H1 (cell line): Measurements from ENCODE around the gene SERTAD2. TPM values are rescaled to one million over a fixed set of nuclear protein-coding genes. Genes with fewer than 3 reads are reported as not detected.
A peak's percentile ranks its signal among the peaks of the same experiment; 100 is the strongest.

ENCODE experiments used
- CTCF ChIA-PET: fragments of 300-600 bp; sonication (Branson Sonifier 250); formaldehyde crosslinking; loops from one replicate; lab custom pipeline; 2021; ENCODE audit not compliant: partially characterized antibody; lab: Charles Lee
- POLR2A ChIA-PET: fragments of 300-600 bp; sonication (Branson Sonifier 250); formaldehyde crosslinking; loops from one replicate; lab custom pipeline; 2021; ENCODE audit warnings: inconsistent platforms; ENCODE audit not compliant: partially characterized antibody; lab: Charles Lee
- DNase-seq, 2 experiments: peaks; one replicate each; pipeline versions ENCODE4 v3.0.0 to v3.0.0-alpha.2; 2010 to 2022; ENCODE audit warnings: low spot score in 2 of 2, low read depth in 1 of 2, mixed read lengths in 1 of 2
- FAIRE-seq: peaks from 2 replicates; lab custom pipeline; 2011; peaks lifted over from hg19 to GRCh38; lab: Jason Lieb, UNC
- H2AFZ ChIP-seq: 2 replicates; pipeline ENCODE4 v1.8.1; 2012; ENCODE audit warnings: low read length, inconsistent platforms
- H2AK5ac ChIP-seq: 2 replicates; pipeline ENCODE4 v1.6.1; 2013; ENCODE audit warnings: low read depth, low read length
- H2BK120ac ChIP-seq: replicated peaks from 2 replicates; pipeline ENCODE3; 2013; ENCODE audit warnings: low read depth, low read length, inconsistent platforms
- H2BK12ac ChIP-seq: 2 replicates; pipeline ENCODE4 v1.6.1; 2013; ENCODE audit warnings: low read depth, low read length
- H2BK15ac ChIP-seq: 2 replicates; pipeline ENCODE4 v1.6.1; 2013; ENCODE audit warnings: low read length
- H2BK20ac ChIP-seq: 2 replicates; pipeline ENCODE4 v1.6.1; 2013; ENCODE audit warnings: low read length
- H2BK5ac ChIP-seq: 2 replicates; pipeline ENCODE4 v1.6.1; 2013; ENCODE audit warnings: low read depth, low read length
- H3K14ac ChIP-seq: 2 replicates; pipeline ENCODE4 v1.6.1; 2013; ENCODE audit warnings: inconsistent platforms; ENCODE audit not compliant: insufficient read length
- H3K18ac ChIP-seq: 2 replicates; pipeline ENCODE4 v1.6.1; 2013; ENCODE audit warnings: low read length; ENCODE audit errors: extremely low read depth
- H3K23ac ChIP-seq: 2 replicates; pipeline ENCODE4 v1.6.1; 2013; ENCODE audit warnings: inconsistent platforms; ENCODE audit not compliant: insufficient read length
- H3K23me2 ChIP-seq: 2 replicates; pipeline ENCODE4 v1.6.1; 2013; ENCODE audit warnings: low read depth, low read length
- H3K27ac ChIP-seq: 2 replicates; pipeline ENCODE4 v1.6.1; 2011; ENCODE audit warnings: low read depth, low read length, inconsistent platforms
- H3K27me3 ChIP-seq, 4 experiments: replicated peaks in 1 of 4; 1 replicate in 1 of 4; 2 replicates in 3 of 4; pipeline versions ENCODE4 v1.6.1 to v1.8.1; 2011 to 2013; ENCODE audit warnings: low read length in 3 of 4, mild to moderate bottlenecking in 3 of 4, inconsistent platforms in 2 of 4, mixed read lengths in 2 of 4, moderate library complexity in 1 of 4; ENCODE audit not compliant: control insufficient read depth in 3 of 4, insufficient read depth in 3 of 4; ENCODE audit errors: extremely low read depth in 1 of 4
- H3K36me3 ChIP-seq, 4 experiments: 2 replicates each; pipeline versions ENCODE4 v1.6.1 to v1.8.1; 2011 to 2013; ENCODE audit warnings: mild to moderate bottlenecking in 4 of 4, low read length in 3 of 4, moderate library complexity in 2 of 4, control low read depth in 1 of 4, inconsistent platforms in 1 of 4; ENCODE audit not compliant: insufficient read depth in 4 of 4, control insufficient read depth in 2 of 4
- H3K4ac ChIP-seq: replicated peaks from 2 replicates; pipeline ENCODE3; 2013; ENCODE audit warnings: low read length, low read depth, mixed read lengths, inconsistent platforms; ENCODE audit not compliant: insufficient read length
- H3K4me1 ChIP-seq, 4 experiments: replicated peaks in 1 of 4; 1 replicate in 1 of 4; 2 replicates in 3 of 4; pipeline versions ENCODE4 v1.6.1 to v1.8.1; 2011 to 2013; ENCODE audit warnings: low read length in 3 of 4, inconsistent platforms in 2 of 4, mixed read lengths in 1 of 4; ENCODE audit not compliant: insufficient read depth in 4 of 4, control insufficient read depth in 3 of 4
- H3K4me2 ChIP-seq, 2 experiments: 2 replicates each; pipeline versions ENCODE4 v1.6.1 to v1.8.1; 2011 to 2013; ENCODE audit warnings: low read depth in 2 of 2, low read length in 2 of 2, control low read depth in 1 of 2, inconsistent platforms in 1 of 2, mild to moderate bottlenecking in 1 of 2; ENCODE audit not compliant: insufficient read depth in 1 of 2
- H3K4me3 ChIP-seq, 4 experiments: fragments of 200-600, 300-600 bp in 1 of 4; sonication (generic), shearing (Covaris generic), sonication (Bioruptor Twin) in 1 of 4; 2 replicates each; pipeline versions ENCODE4 v1.5.1 to v1.8.1; 2011 to 2016; ENCODE audit warnings: low read length in 4 of 4, low read depth in 3 of 4, control low read depth in 2 of 4, inconsistent platforms in 2 of 4, mild to moderate bottlenecking in 2 of 4, mixed read lengths in 1 of 4, moderate library complexity in 1 of 4; ENCODE audit not compliant: insufficient read depth in 2 of 4; ENCODE audit errors: extremely low read depth in 1 of 4
- H3K56ac ChIP-seq: replicated peaks from 2 replicates; pipeline ENCODE3; 2013; ENCODE audit warnings: low read depth, mild to moderate bottlenecking, mixed read lengths, low read length, inconsistent platforms; ENCODE audit not compliant: insufficient read length
- H3K79me1 ChIP-seq: 2 replicates; pipeline ENCODE4 v1.6.1; 2013; ENCODE audit warnings: low read depth, low read length, control low read depth
- H3K79me2 ChIP-seq, 2 experiments: 2 replicates each; pipeline versions ENCODE4 v1.6.1 to v1.8.1; 2012 to 2013; ENCODE audit warnings: low read length in 2 of 2, mild to moderate bottlenecking in 2 of 2, inconsistent platforms in 1 of 2; ENCODE audit not compliant: insufficient read depth in 2 of 2, control insufficient read depth in 1 of 2
- H3K9ac ChIP-seq, 4 experiments: replicated peaks in 1 of 4; 1 replicate in 1 of 4; 2 replicates in 3 of 4; pipeline versions ENCODE4 v1.6.1 to v1.8.1; 2011 to 2013; ENCODE audit warnings: low read depth in 3 of 4, low read length in 3 of 4, control low read depth in 2 of 4, mild to moderate bottlenecking in 2 of 4, moderate library complexity in 2 of 4, inconsistent platforms in 1 of 4; ENCODE audit errors: extremely low read depth in 1 of 4
- H3K9me3 ChIP-seq, 2 experiments: 2 replicates each; pipeline versions ENCODE4 v1.6.1 to v1.8.1; 2012 to 2013; ENCODE audit warnings: mild to moderate bottlenecking in 2 of 2, moderate library complexity in 2 of 2, control low read depth in 1 of 2, inconsistent platforms in 1 of 2, low read depth in 1 of 2, low read length in 1 of 2, mixed read lengths in 1 of 2; ENCODE audit not compliant: insufficient read depth in 2 of 2
- H4K20me1 ChIP-seq, 2 experiments: replicated peaks in 1 of 2; 2 replicates each; pipeline versions ENCODE3 to v1.8.1; 2011 to 2013; ENCODE audit warnings: inconsistent platforms in 2 of 2, low read length in 2 of 2, mild to moderate bottlenecking in 1 of 2; ENCODE audit not compliant: insufficient read depth in 2 of 2, control insufficient read depth in 1 of 2
- H4K5ac ChIP-seq: 2 replicates; pipeline ENCODE4 v1.6.1; 2013; ENCODE audit warnings: low read length, low read depth, mixed read lengths, inconsistent platforms; ENCODE audit not compliant: insufficient read length
- H4K8ac ChIP-seq: 2 replicates; pipeline ENCODE4 v1.8.0; 2013; ENCODE audit warnings: mild to moderate bottlenecking, moderate library complexity, low read length, inconsistent platforms; ENCODE audit not compliant: insufficient read depth; ENCODE audit errors: extremely low read depth
- H4K91ac ChIP-seq: replicated peaks from 2 replicates; pipeline ENCODE3; 2013; ENCODE audit warnings: low read length, mixed read lengths, inconsistent platforms; ENCODE audit not compliant: insufficient read length
- POU5F1 ChIP-seq: IDR thresholded peaks from 2 replicates; pipeline ENCODE4 v1.6.1; 2011; ENCODE audit warnings: low read depth, mild to moderate bottlenecking, low read length, moderate library complexity
- SIX5 ChIP-seq: IDR thresholded peaks from 2 replicates; pipeline ENCODE4 v1.6.1; 2011; ENCODE audit warnings: mild to moderate bottlenecking, low read depth, low read length
- TEAD4 ChIP-seq: IDR thresholded peaks from 2 replicates; pipeline ENCODE4 v1.6.1; 2012; ENCODE audit warnings: low read depth, low read length, inconsistent platforms, mixed read lengths
- WGBS, 2 experiments: shearing (Covaris generic) in 1 of 2; methylation state at CpG; one replicate each; pipeline versions ENCODE4 v1.1.6 to v1.1.7; 2013 to 2015; ENCODE audit warnings: low lambda C conversion rate in 2 of 2, mixed read lengths in 2 of 2, inconsistent platforms in 1 of 2, low coverage in 1 of 2, missing lambda C conversion rate in 1 of 2; ENCODE audit not compliant: insufficient replicate concordance in 2 of 2, insufficient coverage in 1 of 2, insufficient read length in 1 of 2; ENCODE audit errors: extremely low coverage in 1 of 2, missing lambda C conversion rate in 1 of 2; 5-methylcytosine and 5-hydroxymethylcytosine counted together
- polyA plus RNA-seq, 7 experiments: library from polyadenylated mRNA; depleted of rRNA in 3 of 7; stranded (reverse) in 5 of 7; unstranded in 2 of 7; fragments of >200 nt in 5 of 7; fragments of 200-250 nt in 2 of 7; gene quantifications; 1 replicate in 5 of 7; 2 replicates in 1 of 7; 4 replicates in 1 of 7; pipeline versions ENCODE4 v1.2.1 to v1.2.3, GENCODE V29; 2011 to 2013; ENCODE audit warnings: missing spikeins in 2 of 7, mixed read lengths in 2 of 7
- total RNA-seq: library from RNA; stranded (reverse); fragmentation: NEBNext Ultra II Directional; extraction: Animal tissue kit (Norgen Biotek cat#: 25700); gene quantifications from 2 replicates; pipeline ENCODE4 v1.2.1, GENCODE V29; 2021
- TF ChIP-seq, protein P1 (sequence below), 3 experiments: IDR thresholded peaks; 1 replicate in 2 of 3; 2 replicates in 1 of 3; pipeline versions ENCODE4 v1.5.1 to v1.6.1; 2011; ENCODE audit warnings: low read length in 3 of 3, mild to moderate bottlenecking in 3 of 3, inconsistent platforms in 2 of 3, low read depth in 1 of 3, moderate library complexity in 1 of 3; ENCODE audit not compliant: insufficient read depth in 1 of 3; ENCODE audit errors: control extremely low read depth in 1 of 3
- TF ChIP-seq, protein P2 (sequence below): IDR thresholded peaks from 2 replicates; pipeline ENCODE4 v1.6.1; 2012; ENCODE audit warnings: inconsistent platforms

The SERTAD2 gene
- total and polyA plus RNA-seq, 2 of the 8 experiments (the other 6 are each of a cell fraction or from before 2014, with no cell fraction given): 2.9 to 4.5 TPM

DNA sequence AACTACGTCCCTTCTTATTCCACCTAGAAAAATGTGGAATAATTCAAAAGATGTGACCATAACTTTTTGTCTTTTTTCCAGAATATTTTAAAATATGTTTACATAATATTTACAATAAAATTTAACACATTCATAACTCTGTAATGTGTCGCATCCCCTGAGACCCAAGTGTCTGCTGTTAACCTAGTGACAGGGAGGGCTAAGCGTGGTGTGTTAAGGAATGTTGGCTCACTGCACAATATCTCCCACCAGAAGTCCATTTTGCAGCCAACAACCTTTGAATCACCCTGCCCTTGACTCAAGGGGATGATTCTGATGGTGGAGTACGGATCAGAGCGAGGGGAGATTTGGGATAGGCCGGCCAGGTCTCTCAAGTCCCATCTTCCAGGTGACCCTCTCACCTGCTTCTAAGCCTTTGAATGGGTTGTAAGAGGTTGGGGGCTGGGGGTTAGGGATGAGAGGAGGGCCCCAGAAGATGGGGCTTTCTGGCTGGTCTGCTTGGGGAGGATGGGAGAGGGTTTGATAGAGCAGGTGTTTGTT lies 43.3 kb downstream of the SERTAD2 start:
- no peak overlapping the region for H2BK20ac ChIP-seq
- no peak overlapping the region for H3K9ac ChIP-seq
- CTCF ChIA-PET: interaction anchor here (1.4 to 23.0 kb wide), 10 partner anchors 12 to 279 kb away, joined by 3 to 389 read pairs (median 8); partner anchors contain the start of gene SERTAD2
- no peak overlapping the region for H2AFZ ChIP-seq
- H3K14ac ChIP-seq: no peak overlapping the region
- POLR2A ChIA-PET: no interaction called here
- H3K4me2 ChIP-seq: peak overlapping the region in 1 of 2 experiments; percentile 84; a peak in 1 of 4 replicates
- no peak overlapping the region for H2BK12ac ChIP-seq
- H3K4me3 ChIP-seq: no peak overlapping the region
- H3K9me3 ChIP-seq: no peaks in the 10 kb centered on the region
- no peak overlapping the region for H4K91ac ChIP-seq
- H3K79me2 ChIP-seq: no peaks in the 10 kb centered on the region
- no peak overlapping the region for H4K8ac ChIP-seq
- H3K23me2 ChIP-seq: peaks cover 4% of the 10 kb centered on the region; the same call in 1 of the 2 replicates
- H3K4me1 ChIP-seq: peaks cover 2 to 14% (median 6%) of the 10 kb centered on the region in 4 experiments
- FAIRE-seq (no peak), DNase-seq (no peak)
- H3K27me3 ChIP-seq: peaks cover 0 to 11% (median 9%) of the 10 kb centered on the region in 4 experiments; a peak in 6 of 7 replicates
- H4K5ac ChIP-seq: no peak overlapping the region
- H2BK120ac ChIP-seq: no peak overlapping the region
- no peaks in the 10 kb centered on the region for H3K36me3 ChIP-seq
- H2AK5ac ChIP-seq: no peak overlapping the region
- no peaks in the 10 kb centered on the region for H3K79me1 ChIP-seq
- H3K27ac ChIP-seq: no peak overlapping the region
- no peaks in the 10 kb centered on the region for H4K20me1 ChIP-seq
- H2BK5ac ChIP-seq: no peak overlapping the region
- TF ChIP-seq POU5F1 (no peak), TEAD4 (no peak), SIX5 (no peak)
- TF ChIP-seq, protein P1, sequence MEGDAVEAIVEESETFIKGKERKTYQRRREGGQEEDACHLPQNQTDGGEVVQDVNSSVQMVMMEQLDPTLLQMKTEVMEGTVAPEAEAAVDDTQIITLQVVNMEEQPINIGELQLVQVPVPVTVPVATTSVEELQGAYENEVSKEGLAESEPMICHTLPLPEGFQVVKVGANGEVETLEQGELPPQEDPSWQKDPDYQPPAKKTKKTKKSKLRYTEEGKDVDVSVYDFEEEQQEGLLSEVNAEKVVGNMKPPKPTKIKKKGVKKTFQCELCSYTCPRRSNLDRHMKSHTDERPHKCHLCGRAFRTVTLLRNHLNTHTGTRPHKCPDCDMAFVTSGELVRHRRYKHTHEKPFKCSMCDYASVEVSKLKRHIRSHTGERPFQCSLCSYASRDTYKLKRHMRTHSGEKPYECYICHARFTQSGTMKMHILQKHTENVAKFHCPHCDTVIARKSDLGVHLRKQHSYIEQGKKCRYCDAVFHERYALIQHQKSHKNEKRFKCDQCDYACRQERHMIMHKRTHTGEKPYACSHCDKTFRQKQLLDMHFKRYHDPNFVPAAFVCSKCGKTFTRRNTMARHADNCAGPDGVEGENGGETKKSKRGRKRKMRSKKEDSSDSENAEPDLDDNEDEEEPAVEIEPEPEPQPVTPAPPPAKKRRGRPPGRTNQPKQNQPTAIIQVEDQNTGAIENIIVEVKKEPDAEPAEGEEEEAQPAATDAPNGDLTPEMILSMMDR (IDR thresholded peaks at IDR 0.05; ENCODE audit: control extremely low read depth in 1 of 3, insufficient read depth in 1 of 3, low read depth in 1 of 3, low read length in 3 of 3): no peak
- TF ChIP-seq, protein P2, sequence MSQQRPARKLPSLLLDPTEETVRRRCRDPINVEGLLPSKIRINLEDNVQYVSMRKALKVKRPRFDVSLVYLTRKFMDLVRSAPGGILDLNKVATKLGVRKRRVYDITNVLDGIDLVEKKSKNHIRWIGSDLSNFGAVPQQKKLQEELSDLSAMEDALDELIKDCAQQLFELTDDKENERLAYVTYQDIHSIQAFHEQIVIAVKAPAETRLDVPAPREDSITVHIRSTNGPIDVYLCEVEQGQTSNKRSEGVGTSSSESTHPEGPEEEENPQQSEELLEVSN: no peak
- WGBS, 2 experiments: 84% methylated on average over 6 of the region's 6 CpGs; no CpG with 5 or more reads in 1 of the 2 experiments
- no peak overlapping the region for H3K23ac ChIP-seq
- H3K18ac ChIP-seq: no peak overlapping the region
- H3K4ac ChIP-seq: no peak overlapping the region
- no peak overlapping the region for H3K56ac ChIP-seq
- H2BK15ac ChIP-seq: no peak overlapping the region
